ENCODE measurements around the gene TMEM88. TPM values are rescaled to one million over a fixed set of nuclear protein-coding genes. Genes with fewer than 3 reads are reported as not detected.

TMEM88 gene
- total and polyA plus RNA-seq, 2 of the 8 experiments (the other 6 are each of a cell fraction or from before 2014, with no cell fraction given): 0.69 to 8.8 TPM

DNA sequence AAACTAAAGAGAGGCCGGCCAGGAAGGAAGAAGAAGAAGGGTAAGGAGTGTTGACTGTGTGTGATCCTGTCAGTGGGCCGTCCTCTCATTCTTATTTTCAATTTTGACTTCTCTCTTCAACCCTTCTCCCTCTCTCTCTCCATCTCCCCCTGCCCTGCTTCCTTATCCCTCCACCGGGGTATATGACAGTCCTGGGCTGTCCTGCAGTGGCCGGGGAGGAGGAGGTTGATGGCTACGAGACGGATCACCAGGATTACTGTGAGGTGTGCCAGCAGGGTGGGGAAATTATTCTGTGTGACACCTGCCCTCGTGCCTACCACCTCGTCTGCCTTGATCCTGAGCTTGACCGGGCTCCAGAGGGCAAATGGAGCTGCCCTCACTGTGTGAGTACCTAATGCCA is 39.4 kb downstream of the TMEM88 start (continued):
- TF ChIP-seq, protein P1, sequence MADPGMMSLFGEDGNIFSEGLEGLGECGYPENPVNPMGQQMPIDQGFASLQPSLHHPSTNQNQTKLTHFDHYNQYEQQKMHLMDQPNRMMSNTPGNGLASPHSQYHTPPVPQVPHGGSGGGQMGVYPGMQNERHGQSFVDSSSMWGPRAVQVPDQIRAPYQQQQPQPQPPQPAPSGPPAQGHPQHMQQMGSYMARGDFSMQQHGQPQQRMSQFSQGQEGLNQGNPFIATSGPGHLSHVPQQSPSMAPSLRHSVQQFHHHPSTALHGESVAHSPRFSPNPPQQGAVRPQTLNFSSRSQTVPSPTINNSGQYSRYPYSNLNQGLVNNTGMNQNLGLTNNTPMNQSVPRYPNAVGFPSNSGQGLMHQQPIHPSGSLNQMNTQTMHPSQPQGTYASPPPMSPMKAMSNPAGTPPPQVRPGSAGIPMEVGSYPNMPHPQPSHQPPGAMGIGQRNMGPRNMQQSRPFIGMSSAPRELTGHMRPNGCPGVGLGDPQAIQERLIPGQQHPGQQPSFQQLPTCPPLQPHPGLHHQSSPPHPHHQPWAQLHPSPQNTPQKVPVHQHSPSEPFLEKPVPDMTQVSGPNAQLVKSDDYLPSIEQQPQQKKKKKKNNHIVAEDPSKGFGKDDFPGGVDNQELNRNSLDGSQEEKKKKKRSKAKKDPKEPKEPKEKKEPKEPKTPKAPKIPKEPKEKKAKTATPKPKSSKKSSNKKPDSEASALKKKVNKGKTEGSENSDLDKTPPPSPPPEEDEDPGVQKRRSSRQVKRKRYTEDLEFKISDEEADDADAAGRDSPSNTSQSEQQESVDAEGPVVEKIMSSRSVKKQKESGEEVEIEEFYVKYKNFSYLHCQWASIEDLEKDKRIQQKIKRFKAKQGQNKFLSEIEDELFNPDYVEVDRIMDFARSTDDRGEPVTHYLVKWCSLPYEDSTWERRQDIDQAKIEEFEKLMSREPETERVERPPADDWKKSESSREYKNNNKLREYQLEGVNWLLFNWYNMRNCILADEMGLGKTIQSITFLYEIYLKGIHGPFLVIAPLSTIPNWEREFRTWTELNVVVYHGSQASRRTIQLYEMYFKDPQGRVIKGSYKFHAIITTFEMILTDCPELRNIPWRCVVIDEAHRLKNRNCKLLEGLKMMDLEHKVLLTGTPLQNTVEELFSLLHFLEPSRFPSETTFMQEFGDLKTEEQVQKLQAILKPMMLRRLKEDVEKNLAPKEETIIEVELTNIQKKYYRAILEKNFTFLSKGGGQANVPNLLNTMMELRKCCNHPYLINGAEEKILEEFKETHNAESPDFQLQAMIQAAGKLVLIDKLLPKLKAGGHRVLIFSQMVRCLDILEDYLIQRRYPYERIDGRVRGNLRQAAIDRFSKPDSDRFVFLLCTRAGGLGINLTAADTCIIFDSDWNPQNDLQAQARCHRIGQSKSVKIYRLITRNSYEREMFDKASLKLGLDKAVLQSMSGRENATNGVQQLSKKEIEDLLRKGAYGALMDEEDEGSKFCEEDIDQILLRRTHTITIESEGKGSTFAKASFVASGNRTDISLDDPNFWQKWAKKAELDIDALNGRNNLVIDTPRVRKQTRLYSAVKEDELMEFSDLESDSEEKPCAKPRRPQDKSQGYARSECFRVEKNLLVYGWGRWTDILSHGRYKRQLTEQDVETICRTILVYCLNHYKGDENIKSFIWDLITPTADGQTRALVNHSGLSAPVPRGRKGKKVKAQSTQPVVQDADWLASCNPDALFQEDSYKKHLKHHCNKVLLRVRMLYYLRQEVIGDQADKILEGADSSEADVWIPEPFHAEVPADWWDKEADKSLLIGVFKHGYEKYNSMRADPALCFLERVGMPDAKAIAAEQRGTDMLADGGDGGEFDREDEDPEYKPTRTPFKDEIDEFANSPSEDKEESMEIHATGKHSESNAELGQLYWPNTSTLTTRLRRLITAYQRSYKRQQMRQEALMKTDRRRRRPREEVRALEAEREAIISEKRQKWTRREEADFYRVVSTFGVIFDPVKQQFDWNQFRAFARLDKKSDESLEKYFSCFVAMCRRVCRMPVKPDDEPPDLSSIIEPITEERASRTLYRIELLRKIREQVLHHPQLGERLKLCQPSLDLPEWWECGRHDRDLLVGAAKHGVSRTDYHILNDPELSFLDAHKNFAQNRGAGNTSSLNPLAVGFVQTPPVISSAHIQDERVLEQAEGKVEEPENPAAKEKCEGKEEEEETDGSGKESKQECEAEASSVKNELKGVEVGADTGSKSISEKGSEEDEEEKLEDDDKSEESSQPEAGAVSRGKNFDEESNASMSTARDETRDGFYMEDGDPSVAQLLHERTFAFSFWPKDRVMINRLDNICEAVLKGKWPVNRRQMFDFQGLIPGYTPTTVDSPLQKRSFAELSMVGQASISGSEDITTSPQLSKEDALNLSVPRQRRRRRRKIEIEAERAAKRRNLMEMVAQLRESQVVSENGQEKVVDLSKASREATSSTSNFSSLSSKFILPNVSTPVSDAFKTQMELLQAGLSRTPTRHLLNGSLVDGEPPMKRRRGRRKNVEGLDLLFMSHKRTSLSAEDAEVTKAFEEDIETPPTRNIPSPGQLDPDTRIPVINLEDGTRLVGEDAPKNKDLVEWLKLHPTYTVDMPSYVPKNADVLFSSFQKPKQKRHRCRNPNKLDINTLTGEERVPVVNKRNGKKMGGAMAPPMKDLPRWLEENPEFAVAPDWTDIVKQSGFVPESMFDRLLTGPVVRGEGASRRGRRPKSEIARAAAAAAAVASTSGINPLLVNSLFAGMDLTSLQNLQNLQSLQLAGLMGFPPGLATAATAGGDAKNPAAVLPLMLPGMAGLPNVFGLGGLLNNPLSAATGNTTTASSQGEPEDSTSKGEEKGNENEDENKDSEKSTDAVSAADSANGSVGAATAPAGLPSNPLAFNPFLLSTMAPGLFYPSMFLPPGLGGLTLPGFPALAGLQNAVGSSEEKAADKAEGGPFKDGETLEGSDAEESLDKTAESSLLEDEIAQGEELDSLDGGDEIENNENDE (IDR thresholded peaks at IDR 0.05; ENCODE audit: insufficient replicate concordance, low read length): no peak
- TF ChIP-seq TEAD4 (IDR thresholded peaks at IDR 0.05; ENCODE audit: low read depth, low read length) (no peak), GABPA (IDR thresholded peaks at IDR 0.05; ENCODE audit: borderline replicate concordance, insufficient read depth, low read length) (no peak), MAFK (IDR thresholded peaks at IDR 0.05; ENCODE audit: low read depth, low read length) (no peak), POU5F1 (IDR thresholded peaks at IDR 0.05; ENCODE audit: low read depth, low read length) (no peak), SRF (IDR thresholded peaks at IDR 0.05; ENCODE audit: low read depth, low read length) (no peak), KDM5A (IDR thresholded peaks at IDR 0.05; ENCODE audit: low read length) (no peak), BCL11A (IDR thresholded peaks at IDR 0.05; ENCODE audit: low read depth in 2 of 2, low read length in 2 of 2) (no peak), HDAC2 (IDR thresholded peaks at IDR 0.05; ENCODE audit: borderline replicate concordance in 1 of 2, low read depth in 2 of 2, low read length in 2 of 2) (no peak)
- TF ChIP-seq, protein P2, sequence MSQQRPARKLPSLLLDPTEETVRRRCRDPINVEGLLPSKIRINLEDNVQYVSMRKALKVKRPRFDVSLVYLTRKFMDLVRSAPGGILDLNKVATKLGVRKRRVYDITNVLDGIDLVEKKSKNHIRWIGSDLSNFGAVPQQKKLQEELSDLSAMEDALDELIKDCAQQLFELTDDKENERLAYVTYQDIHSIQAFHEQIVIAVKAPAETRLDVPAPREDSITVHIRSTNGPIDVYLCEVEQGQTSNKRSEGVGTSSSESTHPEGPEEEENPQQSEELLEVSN (IDR thresholded peaks at IDR 0.05): no peak
